WI38 (cell line): Measurements from ENCODE around the gene VN1R5.

Experiments used
- H3K4me3 ChIP-seq: 2 replicates; pipeline ENCODE4 v1.5.1; 2011; ENCODE audit warnings: low read depth, mild to moderate bottlenecking, control low read depth, low read length
- TF ChIP-seq, protein P1 (sequence below): IDR thresholded peaks from 2 replicates; pipeline ENCODE4 v1.5.1; 2012; ENCODE audit warnings: low read depth, mild to moderate bottlenecking, control low read depth, low read length

Gene VN1R5

GRCh38 chr1:247303216-247303615 lies 47.3 kb downstream of the VN1R5 start:
- TF ChIP-seq, protein P1, sequence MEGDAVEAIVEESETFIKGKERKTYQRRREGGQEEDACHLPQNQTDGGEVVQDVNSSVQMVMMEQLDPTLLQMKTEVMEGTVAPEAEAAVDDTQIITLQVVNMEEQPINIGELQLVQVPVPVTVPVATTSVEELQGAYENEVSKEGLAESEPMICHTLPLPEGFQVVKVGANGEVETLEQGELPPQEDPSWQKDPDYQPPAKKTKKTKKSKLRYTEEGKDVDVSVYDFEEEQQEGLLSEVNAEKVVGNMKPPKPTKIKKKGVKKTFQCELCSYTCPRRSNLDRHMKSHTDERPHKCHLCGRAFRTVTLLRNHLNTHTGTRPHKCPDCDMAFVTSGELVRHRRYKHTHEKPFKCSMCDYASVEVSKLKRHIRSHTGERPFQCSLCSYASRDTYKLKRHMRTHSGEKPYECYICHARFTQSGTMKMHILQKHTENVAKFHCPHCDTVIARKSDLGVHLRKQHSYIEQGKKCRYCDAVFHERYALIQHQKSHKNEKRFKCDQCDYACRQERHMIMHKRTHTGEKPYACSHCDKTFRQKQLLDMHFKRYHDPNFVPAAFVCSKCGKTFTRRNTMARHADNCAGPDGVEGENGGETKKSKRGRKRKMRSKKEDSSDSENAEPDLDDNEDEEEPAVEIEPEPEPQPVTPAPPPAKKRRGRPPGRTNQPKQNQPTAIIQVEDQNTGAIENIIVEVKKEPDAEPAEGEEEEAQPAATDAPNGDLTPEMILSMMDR: no peak
- no peak overlapping the region for H3K4me3 ChIP-seq

DNA sequence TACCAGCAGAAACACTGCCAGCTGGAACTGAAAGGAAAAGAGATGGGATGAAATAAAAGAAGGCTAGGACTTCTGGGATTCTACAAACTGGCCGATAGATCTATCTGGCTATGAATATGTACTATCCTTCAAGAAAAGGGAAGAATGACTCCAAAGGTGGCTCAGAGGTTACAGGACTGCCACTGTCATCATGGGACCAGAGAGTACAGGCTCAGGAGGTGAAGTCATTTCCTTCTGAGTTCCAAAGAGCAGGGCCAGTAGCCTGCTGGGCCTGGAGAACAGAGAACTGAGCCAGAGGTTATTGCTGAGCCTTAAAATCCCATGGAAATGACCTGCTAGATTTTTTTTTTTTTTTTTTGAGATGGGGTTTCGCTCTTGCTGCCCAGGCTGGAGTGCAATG lies 48.2 kb downstream of the VN1R5 start:
- no peak overlapping the region for H3K4me3 ChIP-seq
- TF ChIP-seq, protein P1: no peak
